GM11168 (cell line): ENCODE results near the gene KCNMA1.

Experiments
- in situ Hi-C: fragments of 300-500 bp; cut with MboI; formaldehyde crosslinking; loops from one replicate; pipeline ENCODE4 v1.12.0; 2022; ENCODE audit warnings: low sequenced_read_pairs; ENCODE audit not compliant: unreplicated experiment

The KCNMA1 gene

GRCh38 chr10:77031531-77032187 lies 605.9 kb downstream of the KCNMA1 start:
- in situ Hi-C loops: no loop called here

- in situ Hi-C loops: no loop called here
Observed at GRCh38 chr10:77030974-77031373, 606.6 kb downstream of the KCNMA1 start.

DNA sequence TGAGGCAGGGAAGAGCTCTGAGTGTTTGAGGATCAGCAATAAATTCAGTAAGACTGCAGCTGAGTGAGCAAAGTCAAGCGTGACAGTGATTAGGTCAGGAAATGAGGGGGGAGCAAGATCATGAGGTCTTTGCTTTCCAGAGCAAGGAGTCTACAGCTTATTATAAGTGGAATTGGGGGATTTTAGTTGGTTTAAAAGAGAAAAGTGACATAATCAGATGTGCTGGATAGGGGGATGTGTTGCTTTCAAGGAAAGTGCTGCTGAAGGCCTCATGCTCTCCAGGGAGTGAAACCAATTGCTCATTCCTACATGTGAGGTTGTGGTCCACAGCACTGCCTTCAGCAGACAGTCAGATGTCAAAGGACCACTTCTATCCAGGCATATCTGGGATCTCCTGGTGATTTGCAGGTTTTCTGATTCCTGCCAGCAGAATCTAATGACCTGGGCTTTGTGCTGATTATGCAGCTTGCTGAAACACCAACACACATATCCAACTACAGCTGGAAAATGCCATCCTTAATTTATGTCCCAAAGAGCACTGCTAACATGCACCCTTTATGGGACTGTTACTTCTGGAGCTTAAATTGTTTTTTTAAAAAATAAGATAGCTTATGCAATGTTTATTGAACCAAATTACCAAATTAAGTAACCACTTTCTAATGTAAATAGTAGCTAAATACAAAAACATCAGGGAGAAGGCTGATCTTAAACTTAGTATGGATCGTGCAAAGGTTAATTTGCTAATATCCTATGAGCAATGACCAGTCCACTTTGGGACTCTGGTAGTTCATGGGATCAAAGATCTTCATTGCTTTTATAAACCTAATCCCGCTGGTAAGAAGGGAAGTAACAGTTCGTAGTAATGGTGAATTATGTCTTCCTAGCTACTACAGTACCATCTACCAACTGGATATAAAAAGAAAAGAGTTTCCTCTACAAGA lies 607.6 kb downstream of the KCNMA1 start:
- in situ Hi-C loops: no loop called here

DNA sequence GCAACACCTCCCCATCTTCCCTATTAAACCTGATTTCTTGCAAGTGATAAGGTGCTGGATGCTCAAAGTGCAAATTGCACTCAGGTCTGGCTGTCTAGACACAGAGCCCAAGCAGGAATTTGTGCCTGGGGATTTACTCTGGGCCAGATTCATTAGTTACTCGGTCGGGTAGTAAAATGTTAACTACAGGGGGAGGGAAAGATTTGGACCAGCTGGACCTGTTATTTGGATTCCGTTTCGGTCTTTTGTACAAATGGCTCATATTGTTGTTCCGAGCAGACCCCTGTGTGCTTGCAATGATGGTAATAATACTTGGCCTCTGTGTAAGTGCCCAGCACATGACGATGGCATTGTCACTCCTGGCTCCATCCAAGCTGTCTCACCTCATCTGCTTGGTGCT lies 609.6 kb downstream of the KCNMA1 start:
- in situ Hi-C loops: no loop called here

- in situ Hi-C loops: no loop called here
Observed at GRCh38 chr10:77027576-77027975, 610.0 kb downstream of the KCNMA1 start.

- in situ Hi-C loops: no loop called here
Observed at GRCh38 chr10:77027141-77027540, 610.5 kb downstream of the KCNMA1 start.

DNA sequence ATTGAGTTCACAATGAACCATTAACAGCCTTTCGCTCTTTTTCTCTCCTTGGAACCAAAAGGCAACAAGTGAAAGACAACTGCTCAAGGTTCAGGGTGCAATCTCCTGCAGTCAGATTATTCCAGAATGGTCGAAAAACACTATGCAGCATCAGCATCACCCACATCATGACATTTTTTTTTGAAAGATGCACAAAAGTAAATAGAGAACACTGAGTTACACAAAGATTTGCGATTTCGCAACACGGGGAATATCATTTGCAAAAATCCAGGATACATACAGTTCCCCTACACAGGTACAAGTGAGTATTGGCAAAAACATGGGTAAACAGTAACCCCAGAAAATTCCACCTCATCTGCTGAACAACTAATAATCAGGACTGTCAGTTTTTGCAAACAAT lies 611.5 kb downstream of the KCNMA1 start:
- in situ Hi-C loops: no loop called here

DNA sequence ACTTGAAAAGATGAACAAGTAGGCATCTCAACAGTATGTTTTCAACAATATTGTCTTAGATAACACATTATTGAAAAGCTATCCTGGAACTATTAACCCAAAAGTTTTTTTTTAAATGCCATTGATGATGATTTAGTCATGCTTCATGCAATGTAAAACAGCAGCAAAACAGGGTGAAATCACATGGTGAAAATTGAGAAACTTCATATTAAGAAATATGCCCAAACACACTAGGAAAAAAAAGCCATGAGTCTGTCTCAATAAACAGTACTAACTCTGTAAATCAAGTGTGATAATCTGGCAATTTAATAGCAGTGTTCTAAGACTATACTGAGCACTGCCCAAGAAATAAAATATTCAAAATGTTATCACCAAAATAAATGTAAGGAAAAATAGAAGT lies 613.1 kb downstream of the KCNMA1 start:
- in situ Hi-C loops: no loop called here

GRCh38 chr10:77023396-77023795 lies 614.2 kb downstream of the KCNMA1 start:
- in situ Hi-C loops: no loop called here

GRCh38 chr10:77022671-77023070 lies 614.9 kb downstream of the KCNMA1 start:
- in situ Hi-C loops: no loop called here

DNA sequence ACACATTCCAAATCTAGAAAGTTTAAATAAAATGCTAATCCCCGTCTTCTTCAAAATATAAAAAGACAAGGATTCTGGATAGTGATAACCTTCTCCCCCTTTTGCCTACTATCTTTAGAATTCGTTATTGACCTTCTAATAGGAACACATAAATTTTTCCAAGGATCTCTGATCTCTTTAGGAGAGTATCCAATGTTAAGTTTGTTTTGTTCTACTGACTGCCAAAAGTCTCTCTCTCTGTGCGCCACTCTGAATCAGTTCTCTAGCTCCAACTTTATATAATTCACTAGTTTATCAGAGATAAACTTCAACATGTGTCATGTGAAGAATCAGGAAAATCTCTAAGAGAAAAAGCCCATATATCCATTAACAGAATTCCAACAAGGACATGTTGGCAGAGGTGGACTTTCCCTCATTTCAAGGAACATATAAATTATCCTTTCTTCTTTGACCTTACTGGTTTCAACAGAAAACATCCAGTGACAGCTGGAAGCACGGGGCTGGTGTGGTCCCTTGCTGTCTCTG lies 615.6 kb downstream of the KCNMA1 start:
- in situ Hi-C loops: no loop called here

- in situ Hi-C loops: no loop called here
Observed at GRCh38 chr10:77020426-77021040, 617.1 kb downstream of the KCNMA1 start.

GRCh38 chr10:77016855-77017254 lies 620.8 kb downstream of the KCNMA1 start:
- in situ Hi-C loops: no loop called here

GRCh38 chr10:77016278-77016815 lies 621.3 kb downstream of the KCNMA1 start:
- in situ Hi-C loops: no loop called here

- in situ Hi-C loops: no loop called here
Observed at GRCh38 chr10:77015360-77015759, 622.2 kb downstream of the KCNMA1 start.

GRCh38 chr10:77012812-77013500 lies 624.7 kb downstream of the KCNMA1 start:
- in situ Hi-C loops: no loop called here

DNA sequence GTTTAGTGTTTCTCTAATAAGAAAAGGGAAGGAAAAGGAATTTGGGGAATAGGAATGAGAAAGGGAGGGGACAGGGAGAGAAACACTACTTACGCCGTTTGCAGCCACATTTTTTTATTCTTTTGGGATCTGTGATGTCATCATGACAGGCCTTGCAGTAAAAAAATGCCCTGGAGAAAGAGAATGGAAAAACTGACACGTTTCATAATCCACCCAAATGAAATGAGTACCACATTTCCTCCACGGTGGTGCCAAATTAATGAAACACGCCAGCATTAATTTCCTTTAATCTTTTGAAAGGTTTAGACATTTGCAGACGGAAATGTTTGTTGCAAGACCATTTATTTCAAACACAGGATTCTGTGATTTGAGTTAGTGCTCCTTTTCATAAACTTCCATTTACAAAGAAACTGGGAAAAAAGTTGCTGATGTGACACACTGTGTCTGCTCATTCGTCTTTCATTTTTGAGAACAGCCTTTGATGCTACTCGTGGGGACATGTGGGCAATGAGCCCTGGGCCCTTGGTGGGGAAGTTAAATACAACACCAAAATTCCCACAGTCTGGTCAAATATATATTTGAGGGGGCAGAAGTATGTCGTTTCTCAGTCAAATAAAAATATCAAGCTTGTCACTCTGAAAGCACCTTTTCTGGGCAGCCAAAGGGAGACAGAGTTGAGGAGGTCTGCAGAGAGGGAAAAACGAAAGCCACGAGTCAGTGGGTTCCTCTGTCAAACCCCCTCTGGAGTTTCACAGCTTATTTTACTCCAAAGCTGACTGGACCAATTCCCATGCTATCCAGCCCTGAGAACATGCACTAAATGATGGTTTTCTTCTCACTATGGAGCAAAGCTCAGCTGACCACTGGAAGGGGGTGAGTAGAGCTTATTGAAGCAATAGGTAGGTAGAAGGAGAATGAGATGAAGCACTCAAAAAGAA lies 625.5 kb downstream of the KCNMA1 start:
- in situ Hi-C loops: no loop called here

DNA sequence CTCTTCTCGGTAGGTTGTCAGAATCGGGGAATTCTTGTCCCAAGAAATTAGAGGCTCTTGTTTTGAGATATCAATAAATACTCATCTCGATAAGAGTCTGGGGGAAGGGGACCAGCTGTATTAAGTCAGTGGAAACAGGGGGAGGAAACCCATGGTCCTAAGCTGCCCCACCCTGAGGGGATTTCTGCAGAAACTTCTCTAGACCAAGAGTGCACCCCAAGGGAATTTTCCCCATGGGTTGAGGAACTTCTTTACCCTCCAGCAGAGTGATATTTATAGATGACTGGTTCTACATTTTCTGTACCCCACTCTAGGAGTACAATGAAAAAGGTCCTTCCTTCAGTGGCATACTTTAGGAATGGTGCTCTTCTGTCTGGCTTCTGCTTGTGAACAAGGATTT lies 627.2 kb downstream of the KCNMA1 start:
- in situ Hi-C loops: no loop called here

- in situ Hi-C loops: no loop called here
Observed at GRCh38 chr10:77007834-77008233, 629.8 kb downstream of the KCNMA1 start.
